Upper lobe of right lung (tissue), 1 donor: ENCODE data around the gene JAKMIP2. TPM values are rescaled to one million over a fixed set of nuclear protein-coding genes. Genes with fewer than 3 reads are reported as not detected.

Experiments used
- ATAC-seq: fragments of 200-7000 bp; cut with Tn5 transposase; one replicate; pipeline ENCODE4 v1.9.1; 2020; ENCODE audit warnings: mild to moderate bottlenecking, moderate library complexity
- DNase-seq: peaks from one replicate; pipeline ENCODE4 v3.0.0-alpha.2; 2020
- H3K27ac ChIP-seq: fragments of 200-600 bp; one replicate; pipeline ENCODE4 v1.8.0; 2022
- H3K27me3 ChIP-seq: fragments of 200-600 bp; one replicate; pipeline ENCODE4 v1.8.0; 2022; ENCODE audit warnings: mild to moderate bottlenecking
- H3K36me3 ChIP-seq: fragments of 200-600 bp; one replicate; pipeline ENCODE4 v1.8.0; 2022
- H3K4me1 ChIP-seq: fragments of 200-600 bp; one replicate; pipeline ENCODE4 v1.8.0; 2022
- H3K4me3 ChIP-seq: fragments of 200-600 bp; one replicate; pipeline ENCODE4 v1.8.0; 2022; ENCODE audit warnings: mild to moderate bottlenecking
- H3K9me3 ChIP-seq: fragments of 200-600 bp; one replicate; pipeline ENCODE4 v1.8.0; 2022
- CTCF ChIP-seq: fragments of 200-600 bp; IDR thresholded peaks from one replicate; pipeline ENCODE4 v1.8.0; 2022; ENCODE audit warnings: antibody characterized with exemption
- intact Hi-C: fragments of 100-400 bp; cut with DNase I; formaldehyde crosslinking; loops from one replicate; pipeline ENCODE4 v1.11.0; 2022
- total RNA-seq: library from RNA; stranded (reverse); fragmentation: NEBNext Ultra II Directional; extraction: Animal tissue kit (Norgen Biotek cat#: 25700); gene quantifications from one replicate; pipeline ENCODE4 v1.2.1, GENCODE V29; 2021
- donor health status: DM: no; HTN: yes; CAD: no; lungs with severe emphysema.

The JAKMIP2 gene
- total RNA-seq, 1 donor from 2014 or later, result 7.5 TPM

- DNase-seq (no peak), ATAC-seq (no peak)
- intact Hi-C loops, result loop anchor here (10.0 kb wide), 1 partner anchor 351 kb away; no protein-coding TSS in a partner anchor
- H3K4me3 ChIP-seq, result no peak overlapping the region
- no peak for TF ChIP-seq CTCF
- H3K4me1 ChIP-seq, result no peaks in the 10 kb centered on the region
- H3K9me3 ChIP-seq, result no peaks in the 10 kb centered on the region
- H3K27ac ChIP-seq, result no peak overlapping the region
- no peaks in the 10 kb centered on the region for H3K27me3 ChIP-seq
- no peaks in the 10 kb centered on the region for H3K36me3 ChIP-seq
These were observed 206.9 kb downstream of the JAKMIP2 start for GRCh38 chr5:147575598-147575997.

- no peaks in the 10 kb centered on the region for H3K36me3 ChIP-seq
- no peaks in the 10 kb centered on the region for H3K27me3 ChIP-seq
- H3K4me1 ChIP-seq, result no peaks in the 10 kb centered on the region
- no peak overlapping the region for H3K27ac ChIP-seq
- intact Hi-C loops, result loop anchor here (10.0 kb wide), 1 partner anchor 348 kb away; no protein-coding TSS in a partner anchor
- ATAC-seq, result no peak
- no peaks in the 10 kb centered on the region for H3K9me3 ChIP-seq
- no peak for DNase-seq
- H3K4me3 ChIP-seq, result no peak overlapping the region
- no peak for TF ChIP-seq CTCF
These were observed 209.3 kb downstream of the JAKMIP2 start for GRCh38 chr5:147573211-147573610.

GRCh38 chr5:147568710-147569406 lies 213.7 kb downstream of the JAKMIP2 start:
- no peak overlapping the region for H3K4me3 ChIP-seq
- intact Hi-C loops, result no loop called here
- H3K9me3 ChIP-seq, result no peaks in the 10 kb centered on the region
- H3K27ac ChIP-seq, result no peak overlapping the region
- no peaks in the 10 kb centered on the region for H3K4me1 ChIP-seq
- DNase-seq (no peak), ATAC-seq (no peak)
- H3K27me3 ChIP-seq, result no peaks in the 10 kb centered on the region
- TF ChIP-seq CTCF, result no peak
- H3K36me3 ChIP-seq, result no peaks in the 10 kb centered on the region

GRCh38 chr5:147567917-147568598 lies 214.5 kb downstream of the JAKMIP2 start:
- Histone ChIP-seq H3K36me3 (no peaks in the 10 kb centered on the region), H3K27me3 (no peaks in the 10 kb centered on the region), H3K27ac (no peak overlapping the region), H3K4me3 (no peak overlapping the region), H3K4me1 (no peaks in the 10 kb centered on the region), H3K9me3 (no peaks in the 10 kb centered on the region)
- DNase-seq (no peak), ATAC-seq (no peak)
- intact Hi-C loops, result no loop called here
- no peak for TF ChIP-seq CTCF

GRCh38 chr5:147565524-147565923 lies 217.0 kb downstream of the JAKMIP2 start:
- intact Hi-C loops, result no loop called here
- Histone ChIP-seq H3K27me3 (no peaks in the 10 kb centered on the region), H3K36me3 (no peaks in the 10 kb centered on the region), H3K4me3 (no peak overlapping the region), H3K9me3 (no peaks in the 10 kb centered on the region), H3K27ac (no peak overlapping the region), H3K4me1 (no peaks in the 10 kb centered on the region)
- DNase-seq, result no peak
- ATAC-seq, result no peak
- TF ChIP-seq CTCF, result no peak
